Memory B cell (primary cell): ENCODE results near the gene KCNS1.

Experiments used
- ATAC-seq: fragments of 150-1000 bp; cut with Tn5 transposase; 2 replicates; pipeline ENCODE4 v1.10.0; 2021; ENCODE audit warnings: low read depth, mild to moderate bottlenecking, moderate library complexity
- DNase-seq, 2 donors: peaks; one replicate each; pipeline ENCODE4 v3.0.0; 2022; ENCODE audit warnings: low spot score in 2 of 2
- H3K27ac Mint-ChIP-seq: one replicate; pipeline ENCODE4 v1.8.0; 2022; ENCODE audit warnings: mild to moderate bottlenecking, moderate library complexity, mixed read lengths
- H3K27me3 Mint-ChIP-seq: one replicate; pipeline ENCODE4 v1.8.0; 2022; ENCODE audit warnings: mixed read lengths
- H3K36me3 Mint-ChIP-seq: one replicate; pipeline ENCODE4 v1.8.0; 2022; ENCODE audit warnings: mild to moderate bottlenecking, mixed read lengths
- H3K4me1 Mint-ChIP-seq: one replicate; pipeline ENCODE4 v1.8.0; 2022; ENCODE audit warnings: mixed read lengths
- H3K4me3 Mint-ChIP-seq: one replicate; pipeline ENCODE4 v1.8.0; 2022; ENCODE audit warnings: mild to moderate bottlenecking, moderate library complexity, mixed read lengths
- H3K9me3 Mint-ChIP-seq: one replicate; pipeline ENCODE4 v1.8.0; 2022; ENCODE audit warnings: mixed read lengths

KCNS1 gene

GRCh38 chr20:45096781-45097180, 4.1 kb downstream of the KCNS1 start:
- Mint-ChIP-seq H3K4me1 (peaks cover 12% of the 10 kb centered on the region), H3K36me3 (no peaks in the 10 kb centered on the region), H3K9me3 (no peaks in the 10 kb centered on the region), H3K27ac (no peak overlapping the region), H3K27me3 (peaks cover 22% of the 10 kb centered on the region), H3K4me3 (no peak overlapping the region)
- ATAC-seq (no peak), DNase-seq (no peak)

- DNase-seq (peak; percentile 41 to 59), ATAC-seq (peak; percentile 57)
- H3K4me3 Mint-ChIP-seq: no peak overlapping the region
- no peaks in the 10 kb centered on the region for H3K36me3 Mint-ChIP-seq
- H3K27ac Mint-ChIP-seq: no peak overlapping the region
- peaks cover 7% of the 10 kb centered on the region for H3K4me1 Mint-ChIP-seq
- no peaks in the 10 kb centered on the region for H3K9me3 Mint-ChIP-seq
- peaks cover 19% of the 10 kb centered on the region for H3K27me3 Mint-ChIP-seq
Measured at GRCh38 chr20:45095805-45096238, 5.1 kb downstream of the KCNS1 start.

- H3K36me3 Mint-ChIP-seq: no peaks in the 10 kb centered on the region
- H3K9me3 Mint-ChIP-seq: no peaks in the 10 kb centered on the region
- DNase-seq: no peak
- no peak for ATAC-seq
- peaks cover 13% of the 10 kb centered on the region for H3K27me3 Mint-ChIP-seq
- H3K4me1 Mint-ChIP-seq: peaks cover 5% of the 10 kb centered on the region
- H3K4me3 Mint-ChIP-seq: no peak overlapping the region
- H3K27ac Mint-ChIP-seq: no peak overlapping the region
Measured at GRCh38 chr20:45094864-45095574, 5.9 kb downstream of the KCNS1 start.

GRCh38 chr20:45094201-45094600, 6.7 kb downstream of the KCNS1 start:
- H3K36me3 Mint-ChIP-seq: no peaks in the 10 kb centered on the region

GRCh38 chr20:45092898-45093297, 8.0 kb downstream of the KCNS1 start:
- Mint-ChIP-seq H3K27me3 (peaks cover 5% of the 10 kb centered on the region), H3K4me1 (peaks cover 7% of the 10 kb centered on the region), H3K36me3 (no peaks in the 10 kb centered on the region), H3K9me3 (no peaks in the 10 kb centered on the region), H3K4me3 (no peak overlapping the region), H3K27ac (no peak overlapping the region)
- ATAC-seq (no peak), DNase-seq (no peak)

More at GRCh38 chr20:45094201-45094600, 6.7 kb downstream of the KCNS1 start:
- no peak for ATAC-seq
- DNase-seq: no peak
- Mint-ChIP-seq H3K9me3 (no peaks in the 10 kb centered on the region), H3K4me1 (peaks cover 5% of the 10 kb centered on the region), H3K4me3 (no peak overlapping the region), H3K27me3 (peaks cover 9% of the 10 kb centered on the region), H3K27ac (no peak overlapping the region)

GRCh38 chr20:45091366-45091765, 9.6 kb downstream of the KCNS1 start:
- H3K27me3 Mint-ChIP-seq: no peaks in the 10 kb centered on the region
- H3K4me3 Mint-ChIP-seq: no peak overlapping the region
- no peak for ATAC-seq
- DNase-seq: no peak
- H3K9me3 Mint-ChIP-seq: no peaks in the 10 kb centered on the region
- H3K27ac Mint-ChIP-seq: no peak overlapping the region
- peaks cover 7% of the 10 kb centered on the region for H3K36me3 Mint-ChIP-seq
- H3K4me1 Mint-ChIP-seq: peaks cover 18% of the 10 kb centered on the region

- no peaks in the 10 kb centered on the region for H3K9me3 Mint-ChIP-seq
- ATAC-seq: no peak
- H3K4me1 Mint-ChIP-seq: peaks cover 17% of the 10 kb centered on the region
- DNase-seq: no peak
- H3K4me3 Mint-ChIP-seq: no peak overlapping the region
- no peak overlapping the region for H3K27ac Mint-ChIP-seq
- no peaks in the 10 kb centered on the region for H3K27me3 Mint-ChIP-seq
- peaks cover 9% of the 10 kb centered on the region for H3K36me3 Mint-ChIP-seq
Measured at GRCh38 chr20:45090481-45090880, 10.4 kb downstream of the KCNS1 start.

- H3K27ac Mint-ChIP-seq: no peak overlapping the region
Measured at GRCh38 chr20:45088247-45088646, 12.7 kb downstream of the KCNS1 start.

GRCh38 chr20:45087814-45088213, 13.1 kb downstream of the KCNS1 start:
- no peak overlapping the region for H3K4me3 Mint-ChIP-seq
- H3K9me3 Mint-ChIP-seq: peaks cover 1% of the 10 kb centered on the region
- no peaks in the 10 kb centered on the region for H3K27me3 Mint-ChIP-seq
- DNase-seq (no peak), ATAC-seq (no peak)
- H3K4me1 Mint-ChIP-seq: peaks cover 28% of the 10 kb centered on the region
- H3K27ac Mint-ChIP-seq: peak overlapping the region; percentile 36
- peaks cover 18% of the 10 kb centered on the region for H3K36me3 Mint-ChIP-seq

More at GRCh38 chr20:45088247-45088646, 12.7 kb downstream of the KCNS1 start:
- Mint-ChIP-seq H3K27me3 (no peaks in the 10 kb centered on the region), H3K36me3 (peaks cover 14% of the 10 kb centered on the region), H3K4me3 (no peak overlapping the region), H3K9me3 (no peaks in the 10 kb centered on the region), H3K4me1 (peaks cover 25% of the 10 kb centered on the region)
- no peak for ATAC-seq
- DNase-seq: no peak

GRCh38 chr20:45087097-45087790, 13.7 kb downstream of the KCNS1 start:
- Mint-ChIP-seq H3K4me3 (no peak overlapping the region), H3K27me3 (no peaks in the 10 kb centered on the region), H3K36me3 (peaks cover 22% of the 10 kb centered on the region), H3K27ac (peak overlapping the region; percentile 36), H3K4me1 (peaks cover 29% of the 10 kb centered on the region), H3K9me3 (peaks cover 2% of the 10 kb centered on the region)
- DNase-seq: no peak
- ATAC-seq: peak; percentile 62

GRCh38 chr20:45085867-45086266, 15.1 kb downstream of the KCNS1 start:
- peak overlapping the region; percentile 72 for H3K27ac Mint-ChIP-seq
- H3K4me1 Mint-ChIP-seq: peaks cover 29% of the 10 kb centered on the region
- H3K4me3 Mint-ChIP-seq: no peak overlapping the region
- ATAC-seq: no peak
- H3K27me3 Mint-ChIP-seq: no peaks in the 10 kb centered on the region
- H3K9me3 Mint-ChIP-seq: peaks cover 7% of the 10 kb centered on the region
- no peak for DNase-seq
- H3K36me3 Mint-ChIP-seq: peaks cover 32% of the 10 kb centered on the region

GRCh38 chr20:45085289-45085688, 15.6 kb downstream of the KCNS1 start:
- DNase-seq (no peak), ATAC-seq (no peak)
- no peak overlapping the region for H3K4me3 Mint-ChIP-seq
- no peaks in the 10 kb centered on the region for H3K27me3 Mint-ChIP-seq
- H3K27ac Mint-ChIP-seq: peak overlapping the region; percentile 72
- peaks cover 29% of the 10 kb centered on the region for H3K4me1 Mint-ChIP-seq
- H3K36me3 Mint-ChIP-seq: peaks cover 38% of the 10 kb centered on the region
- H3K9me3 Mint-ChIP-seq: peaks cover 8% of the 10 kb centered on the region

- DNase-seq (no peak), ATAC-seq (no peak)
- Mint-ChIP-seq H3K27me3 (no peaks in the 10 kb centered on the region), H3K27ac (peak overlapping the region; percentile 24), H3K4me3 (no peak overlapping the region), H3K4me1 (peaks cover 29% of the 10 kb centered on the region), H3K36me3 (peaks cover 49% of the 10 kb centered on the region), H3K9me3 (peaks cover 8% of the 10 kb centered on the region)
Measured at GRCh38 chr20:45083127-45083526, 17.8 kb downstream of the KCNS1 start.

- DNase-seq: no peak
- H3K27me3 Mint-ChIP-seq: no peaks in the 10 kb centered on the region
- H3K27ac Mint-ChIP-seq: no peak overlapping the region
- peaks cover 8% of the 10 kb centered on the region for H3K9me3 Mint-ChIP-seq
- H3K4me3 Mint-ChIP-seq: no peak overlapping the region
- no peak for ATAC-seq
- H3K4me1 Mint-ChIP-seq: peaks cover 22% of the 10 kb centered on the region
- peaks cover 49% of the 10 kb centered on the region for H3K36me3 Mint-ChIP-seq
Measured at GRCh38 chr20:45082468-45082867, 18.5 kb downstream of the KCNS1 start.
